ENCODE data around the gene UGGT2. TPM values are rescaled to one million over a fixed set of nuclear protein-coding genes. Genes with fewer than 3 reads are reported as not detected.

The UGGT2 gene
- total and polyA plus RNA-seq, 2 of the 13 experiments (the other 11 are each of a cell fraction or from before 2014, with no cell fraction given) = 13.2 to 27.1 TPM

DNA sequence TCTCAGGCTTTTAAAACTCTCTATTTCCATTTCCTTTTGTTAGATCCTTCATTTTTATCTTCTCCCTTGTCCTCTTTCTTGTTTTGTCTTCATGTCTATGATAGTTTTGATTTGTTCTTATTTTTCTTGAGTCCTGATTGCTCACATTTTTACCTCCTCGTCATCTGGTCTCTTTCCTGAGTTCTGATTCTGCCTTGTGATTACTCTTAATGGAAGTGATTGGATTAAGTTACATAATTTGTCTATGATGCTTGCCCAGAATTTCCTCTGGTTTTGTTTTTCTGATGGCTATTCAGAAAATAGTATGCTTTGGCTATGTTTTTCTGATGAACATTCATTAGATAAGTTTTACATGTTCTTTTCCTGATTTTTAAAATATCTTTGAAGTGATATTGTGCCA lies 273.7 kb downstream of the UGGT2 start:
- in situ Hi-C loops (cut with HindIII; ENCODE audit: extremely low pct_ligation_motif_present, low pct_unique_long_range_greater_than_20kb) (no loop called here), intact Hi-C loops (cut with micrococcal nuclease; ENCODE audit: unreplicated experiment) (no loop called here)
- no peak for ATAC-seq
- no peak for DNase-seq (ENCODE audit: low spot score)
- no peak for TF ChIP-seq NBN (conservative IDR thresholded peaks at IDR 0.05)
- TF ChIP-seq, protein P1, sequence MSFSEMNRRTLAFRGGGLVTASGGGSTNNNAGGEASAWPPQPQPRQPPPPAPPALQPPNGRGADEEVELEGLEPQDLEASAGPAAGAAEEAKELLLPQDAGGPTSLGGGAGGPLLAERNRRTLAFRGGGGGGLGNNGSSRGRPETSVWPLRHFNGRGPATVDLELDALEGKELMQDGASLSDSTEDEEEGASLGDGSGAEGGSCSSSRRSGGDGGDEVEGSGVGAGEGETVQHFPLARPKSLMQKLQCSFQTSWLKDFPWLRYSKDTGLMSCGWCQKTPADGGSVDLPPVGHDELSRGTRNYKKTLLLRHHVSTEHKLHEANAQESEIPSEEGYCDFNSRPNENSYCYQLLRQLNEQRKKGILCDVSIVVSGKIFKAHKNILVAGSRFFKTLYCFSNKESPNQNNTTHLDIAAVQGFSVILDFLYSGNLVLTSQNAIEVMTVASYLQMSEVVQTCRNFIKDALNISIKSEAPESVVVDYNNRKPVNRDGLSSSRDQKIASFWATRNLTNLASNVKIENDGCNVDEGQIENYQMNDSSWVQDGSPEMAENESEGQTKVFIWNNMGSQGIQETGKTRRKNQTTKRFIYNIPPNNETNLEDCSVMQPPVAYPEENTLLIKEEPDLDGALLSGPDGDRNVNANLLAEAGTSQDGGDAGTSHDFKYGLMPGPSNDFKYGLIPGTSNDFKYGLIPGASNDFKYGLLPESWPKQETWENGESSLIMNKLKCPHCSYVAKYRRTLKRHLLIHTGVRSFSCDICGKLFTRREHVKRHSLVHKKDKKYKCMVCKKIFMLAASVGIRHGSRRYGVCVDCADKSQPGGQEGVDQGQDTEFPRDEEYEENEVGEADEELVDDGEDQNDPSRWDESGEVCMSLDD (CRISPR knock-in tag; IDR thresholded peaks at IDR 0.05; ENCODE audit: borderline replicate concordance) = no peak
- TF ChIP-seq ZNF777 (CRISPR knock-in tag; IDR thresholded peaks at IDR 0.05) = no peak
- no peak for TF ChIP-seq HCFC1 (IDR thresholded peaks at IDR 0.05; ENCODE audit: low read depth, low read length)
- TF ChIP-seq, protein P2, sequence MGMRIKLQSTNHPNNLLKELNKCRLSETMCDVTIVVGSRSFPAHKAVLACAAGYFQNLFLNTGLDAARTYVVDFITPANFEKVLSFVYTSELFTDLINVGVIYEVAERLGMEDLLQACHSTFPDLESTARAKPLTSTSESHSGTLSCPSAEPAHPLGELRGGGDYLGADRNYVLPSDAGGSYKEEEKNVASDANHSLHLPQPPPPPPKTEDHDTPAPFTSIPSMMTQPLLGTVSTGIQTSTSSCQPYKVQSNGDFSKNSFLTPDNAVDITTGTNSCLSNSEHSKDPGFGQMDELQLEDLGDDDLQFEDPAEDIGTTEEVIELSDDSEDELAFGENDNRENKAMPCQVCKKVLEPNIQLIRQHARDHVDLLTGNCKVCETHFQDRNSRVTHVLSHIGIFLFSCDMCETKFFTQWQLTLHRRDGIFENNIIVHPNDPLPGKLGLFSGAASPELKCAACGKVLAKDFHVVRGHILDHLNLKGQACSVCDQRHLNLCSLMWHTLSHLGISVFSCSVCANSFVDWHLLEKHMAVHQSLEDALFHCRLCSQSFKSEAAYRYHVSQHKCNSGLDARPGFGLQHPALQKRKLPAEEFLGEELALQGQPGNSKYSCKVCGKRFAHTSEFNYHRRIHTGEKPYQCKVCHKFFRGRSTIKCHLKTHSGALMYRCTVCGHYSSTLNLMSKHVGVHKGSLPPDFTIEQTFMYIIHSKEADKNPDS (CRISPR knock-in tag; IDR thresholded peaks at IDR 0.05) = no peak
- TF ChIP-seq SOX13 (IDR thresholded peaks at IDR 0.05) = no peak
- TF ChIP-seq SOX13 (CRISPR knock-in tag; conservative IDR thresholded peaks at IDR 0.05 in 1 of 2, IDR thresholded peaks at IDR 0.05 in 1 of 2) = no peak
- no peak for TF ChIP-seq GATAD2A (CRISPR knock-in tag; IDR thresholded peaks at IDR 0.05)
- TF ChIP-seq, protein P3, sequence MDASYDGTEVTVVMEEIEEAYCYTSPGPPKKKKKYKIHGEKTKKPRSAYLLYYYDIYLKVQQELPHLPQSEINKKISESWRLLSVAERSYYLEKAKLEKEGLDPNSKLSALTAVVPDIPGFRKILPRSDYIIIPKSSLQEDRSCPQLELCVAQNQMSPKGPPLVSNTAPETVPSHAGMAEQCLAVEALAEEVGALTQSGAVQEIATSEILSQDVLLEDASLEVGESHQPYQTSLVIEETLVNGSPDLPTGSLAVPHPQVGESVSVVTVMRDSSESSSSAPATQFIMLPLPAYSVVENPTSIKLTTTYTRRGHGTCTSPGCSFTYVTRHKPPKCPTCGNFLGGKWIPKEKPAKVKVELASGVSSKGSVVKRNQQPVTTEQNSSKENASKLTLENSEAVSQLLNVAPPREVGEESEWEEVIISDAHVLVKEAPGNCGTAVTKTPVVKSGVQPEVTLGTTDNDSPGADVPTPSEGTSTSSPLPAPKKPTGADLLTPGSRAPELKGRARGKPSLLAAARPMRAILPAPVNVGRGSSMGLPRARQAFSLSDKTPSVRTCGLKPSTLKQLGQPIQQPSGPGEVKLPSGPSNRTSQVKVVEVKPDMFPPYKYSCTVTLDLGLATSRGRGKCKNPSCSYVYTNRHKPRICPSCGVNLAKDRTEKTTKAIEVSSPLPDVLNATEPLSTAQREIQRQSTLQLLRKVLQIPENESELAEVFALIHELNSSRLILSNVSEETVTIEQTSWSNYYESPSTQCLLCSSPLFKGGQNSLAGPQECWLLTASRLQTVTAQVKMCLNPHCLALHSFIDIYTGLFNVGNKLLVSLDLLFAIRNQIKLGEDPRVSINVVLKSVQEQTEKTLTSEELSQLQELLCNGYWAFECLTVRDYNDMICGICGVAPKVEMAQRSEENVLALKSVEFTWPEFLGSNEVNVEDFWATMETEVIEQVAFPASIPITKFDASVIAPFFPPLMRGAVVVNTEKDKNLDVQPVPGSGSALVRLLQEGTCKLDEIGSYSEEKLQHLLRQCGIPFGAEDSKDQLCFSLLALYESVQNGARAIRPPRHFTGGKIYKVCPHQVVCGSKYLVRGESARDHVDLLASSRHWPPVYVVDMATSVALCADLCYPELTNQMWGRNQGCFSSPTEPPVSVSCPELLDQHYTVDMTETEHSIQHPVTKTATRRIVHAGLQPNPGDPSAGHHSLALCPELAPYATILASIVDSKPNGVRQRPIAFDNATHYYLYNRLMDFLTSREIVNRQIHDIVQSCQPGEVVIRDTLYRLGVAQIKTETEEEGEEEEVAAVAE (CRISPR knock-in tag; IDR thresholded peaks at IDR 0.05; ENCODE audit: borderline replicate concordance) = no peak
- no peak for TF ChIP-seq ZNF44 (CRISPR knock-in tag; IDR thresholded peaks at IDR 0.05)
- no peak overlapping the region for H3K4me3 ChIP-seq (replicated peaks in 1 of 3; ENCODE audit: insufficient read depth in 1 of 3, low read depth in 2 of 3, low read length in 3 of 3)
- no peaks in the 10 kb centered on the region for H3K4me1 ChIP-seq (ENCODE audit: insufficient read depth, low read length)
- no peak overlapping the region for H3K4me2 ChIP-seq (ENCODE audit: low read depth, low read length)
- H3K27me3 ChIP-seq (ENCODE audit: control insufficient read depth in 1 of 2, insufficient read depth in 2 of 2, low read length in 2 of 2) = no peaks in the 10 kb centered on the region
- peaks cover 0 to 7% of the 10 kb centered on the region in 2 experiments; a peak in 2 of 5 replicates for H3K36me3 ChIP-seq (replicated peaks in 1 of 2; ENCODE audit: control insufficient read depth in 1 of 2, insufficient read depth in 2 of 2, low read length in 2 of 2)
- H3K9me3 ChIP-seq (ENCODE audit: low read length) = no peaks in the 10 kb centered on the region
- H3K79me2 ChIP-seq (ENCODE audit: insufficient read depth, low read length) = no peaks in the 10 kb centered on the region
- no peak for FAIRE-seq
- WGBS (ENCODE audit: low lambda C conversion rate) = 91% methylated on average over 1 of the region's 1 CpG
- BruUV-seq (replicated peaks) = no TSS peak
- no peak overlapping the region for H2AFZ ChIP-seq (ENCODE audit: low read length)
- H3K9ac ChIP-seq (ENCODE audit: insufficient read depth, low read depth, low read length) = no peak overlapping the region
- no peak overlapping the region for H3K27ac ChIP-seq (ENCODE audit: extremely low read length, insufficient read depth, low read length)
- ChIA-PET POLR2A (no interaction called here), CTCF (ENCODE audit: low intra/inter-chr PET ratio, low total read pairs) (no interaction called here)
- H4K20me1 ChIP-seq (ENCODE audit: insufficient read depth, low read length) = no peaks in the 10 kb centered on the region
